ENCODE measurements around the gene CSTF2T. TPM values are rescaled to one million over a fixed set of nuclear protein-coding genes. Genes with fewer than 3 reads are reported as not detected.

The CSTF2T gene
- total and polyA plus RNA-seq, 2 donors (not counting 1 experiment from before 2014, with no cell fraction given) = 4.5 to 36.4 TPM

GRCh38 chr10:51651063-51651462, 48.3 kb downstream of the CSTF2T start:
- Mint-ChIP-seq H3K27me3 (peaks cover 6% of the 10 kb centered on the region), H3K9me3 (ENCODE audit: insufficient read depth) (no peaks in the 10 kb centered on the region), H3K4me3 (no peak overlapping the region), H3K4me1 (no peaks in the 10 kb centered on the region), H3K27ac (no peak overlapping the region)
- Histone ChIP-seq H3K9ac (ENCODE audit: low read length) (no peak overlapping the region), H3K79me2 (ENCODE audit: control insufficient read depth, insufficient read depth, low read length) (no peaks in the 10 kb centered on the region), H3K27me3 (replicated peaks in 1 of 4; ENCODE audit: control extremely low read depth in 1 of 4, control insufficient read depth in 3 of 4, insufficient read depth in 4 of 4, low read length in 3 of 4) (no peaks in the 10 kb centered on the region), H3K4me2 (replicated peaks; ENCODE audit: low read depth, low read length, poor library complexity, severe bottlenecking) (no peak overlapping the region), H3K9me3 (ENCODE audit: control extremely low read depth in 1 of 3, control insufficient read depth in 2 of 3, insufficient read depth in 1 of 3, low read length in 2 of 3) (no peaks in the 10 kb centered on the region), H3K36me3 (replicated peaks in 1 of 2; ENCODE audit: control extremely low read depth in 1 of 2, control insufficient read depth in 1 of 2, extremely low read depth in 1 of 2, insufficient read depth in 2 of 2, low read length in 1 of 2) (no peaks in the 10 kb centered on the region), H3K4me1 (ENCODE audit: control insufficient read depth in 2 of 2, insufficient read depth in 2 of 2, low read length in 2 of 2) (no peaks in the 10 kb centered on the region), H3K4me3 (ENCODE audit: control extremely low read depth in 1 of 5, extremely low read depth in 1 of 5, insufficient read depth in 1 of 5, low read depth in 2 of 5, low read length in 4 of 5) (no peak overlapping the region), H4K20me1 (ENCODE audit: control insufficient read depth, insufficient read depth, low read length, poor library complexity, severe bottlenecking) (no peaks in the 10 kb centered on the region), H3K27ac (ENCODE audit: low read length in 2 of 2) (no peak overlapping the region), H2AFZ (ENCODE audit: insufficient read depth, low read depth, low read length, poor library complexity, severe bottlenecking) (no peak overlapping the region)
- POLR2A ChIA-PET = no interaction called here
- TF ChIP-seq EZH2 (IDR thresholded peaks at IDR 0.05; ENCODE audit: borderline replicate concordance, insufficient read depth, low read depth, low read length, poor library complexity, severe bottlenecking) = no peak
- TF ChIP-seq, protein P1, sequence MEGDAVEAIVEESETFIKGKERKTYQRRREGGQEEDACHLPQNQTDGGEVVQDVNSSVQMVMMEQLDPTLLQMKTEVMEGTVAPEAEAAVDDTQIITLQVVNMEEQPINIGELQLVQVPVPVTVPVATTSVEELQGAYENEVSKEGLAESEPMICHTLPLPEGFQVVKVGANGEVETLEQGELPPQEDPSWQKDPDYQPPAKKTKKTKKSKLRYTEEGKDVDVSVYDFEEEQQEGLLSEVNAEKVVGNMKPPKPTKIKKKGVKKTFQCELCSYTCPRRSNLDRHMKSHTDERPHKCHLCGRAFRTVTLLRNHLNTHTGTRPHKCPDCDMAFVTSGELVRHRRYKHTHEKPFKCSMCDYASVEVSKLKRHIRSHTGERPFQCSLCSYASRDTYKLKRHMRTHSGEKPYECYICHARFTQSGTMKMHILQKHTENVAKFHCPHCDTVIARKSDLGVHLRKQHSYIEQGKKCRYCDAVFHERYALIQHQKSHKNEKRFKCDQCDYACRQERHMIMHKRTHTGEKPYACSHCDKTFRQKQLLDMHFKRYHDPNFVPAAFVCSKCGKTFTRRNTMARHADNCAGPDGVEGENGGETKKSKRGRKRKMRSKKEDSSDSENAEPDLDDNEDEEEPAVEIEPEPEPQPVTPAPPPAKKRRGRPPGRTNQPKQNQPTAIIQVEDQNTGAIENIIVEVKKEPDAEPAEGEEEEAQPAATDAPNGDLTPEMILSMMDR (IDR thresholded peaks at IDR 0.05) = no peak
- DNase-seq (no peak), ATAC-seq (ENCODE audit: low read depth) (no peak)
- WGBS (ENCODE audit: insufficient coverage) = 100% methylated on average over 1 of the region's 1 CpG
- CTCF ChIA-PET = no interaction called here
- intact Hi-C loops (cut with micrococcal nuclease) = no loop called here

DNA sequence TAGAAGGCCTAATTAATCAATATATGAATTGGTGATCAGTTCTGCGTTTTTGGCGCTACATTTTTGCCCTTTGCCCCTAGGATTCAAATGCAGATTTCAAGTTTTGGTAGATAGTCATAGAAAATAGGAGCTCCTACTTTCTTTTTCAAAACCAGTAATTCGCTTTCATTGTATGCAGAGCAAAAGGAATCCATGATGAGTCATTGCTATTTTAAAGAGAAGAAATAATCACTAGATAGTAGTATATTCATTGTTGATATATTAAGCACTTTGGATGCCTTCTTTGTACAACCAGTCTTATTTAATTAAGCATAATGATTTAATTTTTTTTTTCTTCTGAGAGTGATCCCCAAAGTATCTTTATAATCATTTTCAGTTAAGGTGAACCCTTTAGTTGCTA, 50.3 kb downstream of the CSTF2T start:
- no peaks in the 10 kb centered on the region for H3K4me1 ChIP-seq (ENCODE audit: control insufficient read depth in 2 of 2, insufficient read depth in 2 of 2, low read length in 2 of 2)
- H3K4me3 ChIP-seq (ENCODE audit: control extremely low read depth in 1 of 5, extremely low read depth in 1 of 5, insufficient read depth in 1 of 5, low read depth in 2 of 5, low read length in 4 of 5) = no peak overlapping the region
- H3K9ac ChIP-seq (ENCODE audit: low read length) = no peak overlapping the region
- intact Hi-C loops (cut with micrococcal nuclease) = no loop called here
- Mint-ChIP-seq H3K27ac (no peak overlapping the region), H3K4me3 (no peak overlapping the region), H3K27me3 (peaks cover 3% of the 10 kb centered on the region), H3K4me1 (no peaks in the 10 kb centered on the region), H3K9me3 (ENCODE audit: insufficient read depth) (no peaks in the 10 kb centered on the region)
- no peak overlapping the region for H3K27ac ChIP-seq (ENCODE audit: low read length in 2 of 2)
- no peaks in the 10 kb centered on the region for H4K20me1 ChIP-seq (ENCODE audit: control insufficient read depth, insufficient read depth, low read length, poor library complexity, severe bottlenecking)
- ATAC-seq (ENCODE audit: low read depth) (no peak), DNase-seq (no peak)
- WGBS (ENCODE audit: insufficient coverage) = no CpG with 5 or more reads among the region's 3 CpGs
- CTCF ChIA-PET = no interaction called here
- no peaks in the 10 kb centered on the region for H3K27me3 ChIP-seq (replicated peaks in 1 of 4; ENCODE audit: control extremely low read depth in 1 of 4, control insufficient read depth in 3 of 4, insufficient read depth in 4 of 4, low read length in 3 of 4)
- no peaks in the 10 kb centered on the region for H3K9me3 ChIP-seq (ENCODE audit: control extremely low read depth in 1 of 3, control insufficient read depth in 2 of 3, insufficient read depth in 1 of 3, low read length in 2 of 3)
- H3K36me3 ChIP-seq (replicated peaks in 1 of 2; ENCODE audit: control extremely low read depth in 1 of 2, control insufficient read depth in 1 of 2, extremely low read depth in 1 of 2, insufficient read depth in 2 of 2, low read length in 1 of 2) = no peaks in the 10 kb centered on the region
- H3K79me2 ChIP-seq (ENCODE audit: control insufficient read depth, insufficient read depth, low read length) = no peaks in the 10 kb centered on the region
- H2AFZ ChIP-seq (ENCODE audit: insufficient read depth, low read depth, low read length, poor library complexity, severe bottlenecking) = no peak overlapping the region
- H3K4me2 ChIP-seq (replicated peaks; ENCODE audit: low read depth, low read length, poor library complexity, severe bottlenecking) = no peak overlapping the region
- POLR2A ChIA-PET = no interaction called here
- no peak for TF ChIP-seq EZH2 (IDR thresholded peaks at IDR 0.05; ENCODE audit: borderline replicate concordance, insufficient read depth, low read depth, low read length, poor library complexity, severe bottlenecking)
- TF ChIP-seq, protein P1 (IDR thresholded peaks at IDR 0.05) = no peak

Measured in B cell (primary cell).